Measurements from ENCODE around the gene FARS2. TPM values are rescaled to one million over a fixed set of nuclear protein-coding genes. Genes with fewer than 3 reads are reported as not detected.

FARS2 gene
- total RNA-seq, 1 donor from 2014 or later = 16.5 TPM

DNA sequence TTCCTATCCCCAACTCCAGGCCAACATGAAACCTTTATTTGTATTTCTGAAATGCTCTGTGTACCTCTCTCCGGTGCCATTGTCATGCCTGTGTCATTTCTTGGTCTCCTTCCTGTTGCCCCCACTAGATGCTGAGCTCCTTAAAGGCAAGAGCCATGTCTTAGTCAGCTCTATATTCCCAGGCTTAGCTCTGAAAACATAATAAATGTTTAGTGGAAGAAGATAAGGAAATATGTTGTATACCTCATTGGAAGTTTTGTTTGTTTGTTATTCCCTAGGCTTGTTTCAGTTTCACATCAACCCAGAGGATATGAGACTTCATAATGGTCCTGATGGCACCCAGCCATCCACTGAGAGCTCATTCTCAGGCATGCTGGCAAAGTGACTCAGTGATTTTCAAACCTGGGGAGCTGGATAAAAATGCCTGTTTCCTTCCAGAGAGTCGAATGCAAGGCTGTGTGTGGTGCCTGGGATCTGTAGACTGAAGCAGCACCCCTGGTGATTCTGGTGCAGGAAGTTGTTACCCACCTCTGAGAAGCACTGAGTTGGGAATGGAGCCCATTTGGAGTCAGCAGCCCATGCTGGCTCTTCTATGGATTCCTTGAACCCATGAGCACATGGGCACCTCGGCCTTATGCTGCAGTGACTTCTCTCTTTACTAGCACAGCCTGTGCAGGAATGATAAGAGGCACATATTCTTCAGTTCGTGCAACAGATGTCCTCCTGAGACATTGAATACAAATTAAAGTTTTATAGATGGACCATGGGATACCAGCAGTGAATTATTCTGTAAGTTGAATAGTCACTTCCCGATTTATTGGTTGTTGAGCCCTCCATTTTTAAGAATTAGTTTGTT is 205.2 kb downstream of the FARS2 start:
- no peak for DNase-seq (ENCODE audit: extremely low spot score in 2 of 2)
- H3K27me3 ChIP-seq = no peaks in the 10 kb centered on the region
- no peaks in the 10 kb centered on the region for H3K4me1 ChIP-seq
- intact Hi-C loops (cut with DNase I) = no loop called here
- no peak for TF ChIP-seq POLR2AphosphoS5 (IDR thresholded peaks at IDR 0.05; ENCODE audit: insufficient read depth in 1 of 2, low read depth in 1 of 2)
- TF ChIP-seq POLR2A (IDR thresholded peaks at IDR 0.05) = no peak
- TF ChIP-seq, protein P1, sequence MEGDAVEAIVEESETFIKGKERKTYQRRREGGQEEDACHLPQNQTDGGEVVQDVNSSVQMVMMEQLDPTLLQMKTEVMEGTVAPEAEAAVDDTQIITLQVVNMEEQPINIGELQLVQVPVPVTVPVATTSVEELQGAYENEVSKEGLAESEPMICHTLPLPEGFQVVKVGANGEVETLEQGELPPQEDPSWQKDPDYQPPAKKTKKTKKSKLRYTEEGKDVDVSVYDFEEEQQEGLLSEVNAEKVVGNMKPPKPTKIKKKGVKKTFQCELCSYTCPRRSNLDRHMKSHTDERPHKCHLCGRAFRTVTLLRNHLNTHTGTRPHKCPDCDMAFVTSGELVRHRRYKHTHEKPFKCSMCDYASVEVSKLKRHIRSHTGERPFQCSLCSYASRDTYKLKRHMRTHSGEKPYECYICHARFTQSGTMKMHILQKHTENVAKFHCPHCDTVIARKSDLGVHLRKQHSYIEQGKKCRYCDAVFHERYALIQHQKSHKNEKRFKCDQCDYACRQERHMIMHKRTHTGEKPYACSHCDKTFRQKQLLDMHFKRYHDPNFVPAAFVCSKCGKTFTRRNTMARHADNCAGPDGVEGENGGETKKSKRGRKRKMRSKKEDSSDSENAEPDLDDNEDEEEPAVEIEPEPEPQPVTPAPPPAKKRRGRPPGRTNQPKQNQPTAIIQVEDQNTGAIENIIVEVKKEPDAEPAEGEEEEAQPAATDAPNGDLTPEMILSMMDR (IDR thresholded peaks at IDR 0.05) = no peak
- H3K4me3 ChIP-seq = no peak overlapping the region
- H3K9me3 ChIP-seq = no peaks in the 10 kb centered on the region
- H3K36me3 ChIP-seq = no peaks in the 10 kb centered on the region
- H3K27ac ChIP-seq = no peak overlapping the region

DNA sequence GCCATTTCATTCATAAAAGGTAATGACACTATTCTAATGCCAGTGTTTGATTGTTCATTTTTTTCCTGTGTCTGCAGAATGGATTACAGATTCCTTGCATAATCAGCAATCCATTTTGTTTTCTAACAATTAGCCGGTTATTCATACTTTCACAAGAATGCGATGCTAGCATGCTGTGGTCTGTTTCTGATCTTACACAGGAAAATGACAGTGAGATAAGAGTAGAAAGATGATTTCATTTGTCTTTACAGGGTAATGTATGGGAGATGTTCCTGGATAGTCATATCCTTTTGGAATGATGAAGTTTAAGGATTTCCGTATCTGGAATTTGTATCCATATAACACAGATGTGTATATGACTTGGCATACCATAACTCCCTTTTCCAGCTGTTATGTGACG is 207.3 kb downstream of the FARS2 start:
- Histone ChIP-seq H3K36me3 (no peaks in the 10 kb centered on the region), H3K27ac (no peak overlapping the region), H3K9me3 (no peaks in the 10 kb centered on the region), H3K27me3 (no peaks in the 10 kb centered on the region), H3K4me3 (no peak overlapping the region), H3K4me1 (no peaks in the 10 kb centered on the region)
- intact Hi-C loops (cut with DNase I) = no loop called here
- no peak for DNase-seq (ENCODE audit: extremely low spot score in 2 of 2)
- TF ChIP-seq, protein P1 (IDR thresholded peaks at IDR 0.05) = no peak
- TF ChIP-seq POLR2AphosphoS5 (IDR thresholded peaks at IDR 0.05; ENCODE audit: insufficient read depth in 1 of 2, low read depth in 1 of 2) = no peak

DNA sequence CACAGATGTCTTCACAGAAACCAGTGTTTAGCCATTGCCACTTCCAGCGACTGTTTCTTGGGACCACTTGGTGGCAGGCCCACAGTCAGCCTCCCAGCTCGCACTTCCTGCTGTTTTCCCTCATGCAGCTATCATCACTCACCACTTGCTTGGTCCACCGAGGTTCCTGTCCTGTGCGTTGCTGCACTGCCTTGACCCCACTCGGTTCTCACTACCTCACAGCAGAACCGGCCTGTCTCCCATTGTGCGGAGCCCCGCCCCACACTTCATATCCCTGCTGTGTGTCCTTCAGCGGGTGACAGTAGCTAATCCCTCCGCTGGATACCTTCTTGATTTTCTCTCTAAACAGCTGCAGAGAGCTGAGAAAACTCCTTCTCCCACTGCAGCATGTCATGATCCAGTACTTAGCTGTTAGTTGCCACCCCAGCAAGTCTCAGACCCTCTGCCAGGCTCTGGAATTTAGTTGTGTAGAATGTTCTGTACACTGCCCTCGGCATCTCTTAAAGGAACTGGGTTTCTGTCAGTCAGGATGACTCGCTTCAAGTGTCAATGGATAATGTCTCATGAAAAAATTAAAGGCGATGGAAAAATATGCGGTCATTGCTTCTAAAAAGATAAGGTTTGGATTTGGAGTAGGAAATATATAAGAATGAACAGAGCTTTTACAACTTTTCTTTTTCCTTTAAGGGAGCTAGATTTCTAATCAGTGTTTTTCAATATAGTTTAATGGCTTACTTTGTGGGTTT is 208.0 kb downstream of the FARS2 start:
- no peaks in the 10 kb centered on the region for H3K27me3 ChIP-seq
- TF ChIP-seq, protein P1 (IDR thresholded peaks at IDR 0.05) = no peak
- no peak for TF ChIP-seq POLR2AphosphoS5 (IDR thresholded peaks at IDR 0.05; ENCODE audit: insufficient read depth in 1 of 2, low read depth in 1 of 2)
- TF ChIP-seq POLR2A (IDR thresholded peaks at IDR 0.05) = no peak
- H3K27ac ChIP-seq = no peak overlapping the region
- intact Hi-C loops (cut with DNase I) = no loop called here
- no peaks in the 10 kb centered on the region for H3K9me3 ChIP-seq
- H3K4me3 ChIP-seq = no peak overlapping the region
- H3K4me1 ChIP-seq = no peaks in the 10 kb centered on the region
- no peak for DNase-seq (ENCODE audit: extremely low spot score in 2 of 2)
- no peaks in the 10 kb centered on the region for H3K36me3 ChIP-seq

GRCh38 chr6:5471044-5471443 is 209.7 kb downstream of the FARS2 start:
- no peak overlapping the region for H3K27ac ChIP-seq
- no peak for DNase-seq (ENCODE audit: extremely low spot score in 2 of 2)
- no peak for TF ChIP-seq POLR2A (IDR thresholded peaks at IDR 0.05)
- TF ChIP-seq, protein P1 (IDR thresholded peaks at IDR 0.05) = peak; percentile 11 to 43 (median 43)
- H3K9me3 ChIP-seq = no peaks in the 10 kb centered on the region
- no peaks in the 10 kb centered on the region for H3K27me3 ChIP-seq
- intact Hi-C loops (cut with DNase I) = no loop called here
- no peaks in the 10 kb centered on the region for H3K4me1 ChIP-seq
- no peak overlapping the region for H3K4me3 ChIP-seq
- no peaks in the 10 kb centered on the region for H3K36me3 ChIP-seq

Data from vagina (tissue), 2 donors.